Ovary (tissue), 9 donors: ENCODE results near the gene GABRG3. TPM values are rescaled to one million over a fixed set of nuclear protein-coding genes. Genes with fewer than 3 reads are reported as not detected.

Experiments
- DNase-seq, 5 donors: peaks; one replicate each; pipeline ENCODE4 v3.0.0-alpha.2; 2019 to 2020
- H3K27ac ChIP-seq, 2 donors: fragments of 200-600 bp; one replicate each; pipeline versions ENCODE4 v1.5.1 to v1.8.0; 2019 to 2022
- H3K27me3 ChIP-seq: fragments of 200-600 bp; one replicate; pipeline ENCODE4 v1.8.0; 2022
- H3K36me3 ChIP-seq: fragments of 200-600 bp; sonication (generic); one replicate; pipeline ENCODE4 v1.5.1; 2019
- H3K4me1 ChIP-seq: one replicate; pipeline ENCODE4 v1.8.1; 2013; ENCODE audit warnings: mild to moderate bottlenecking, moderate library complexity; ENCODE audit not compliant: insufficient read depth
- H3K4me3 ChIP-seq: fragments of 200-600 bp; sonication (generic); one replicate; pipeline ENCODE4 v1.5.1; 2017
- H3K9me3 ChIP-seq, 2 donors: fragments of 200-600 bp in 1 of 2; sonication (generic) in 1 of 2; one replicate each; pipeline versions ENCODE4 v1.5.1 to v1.8.1; 2013 to 2019; ENCODE audit warnings: mild to moderate bottlenecking in 1 of 2, moderate library complexity in 1 of 2
- EP300 ChIP-seq: sonication (generic); formaldehyde crosslinking; IDR thresholded peaks from one replicate; pipeline ENCODE4 v1.6.1; 2017; ENCODE audit warnings: antibody characterized with exemption
- POLR2A ChIP-seq: fragments of 450-650 bp; IDR thresholded peaks from one replicate; pipeline ENCODE4 v1.6.1; 2017; ENCODE audit warnings: antibody characterized with exemption, mild to moderate bottlenecking, moderate library complexity
- WGBS, 3 donors: extraction: QIAGEN DNeasy Blood & Tissue Kit in 1 of 3; methylation state at CpG; one replicate each; pipeline versions ENCODE4 v1.1.5 to v1.1.7; 2013 to 2017; 5-methylcytosine and 5-hydroxymethylcytosine counted together
- intact Hi-C, 4 donors: fragments of 100-400 bp; cut with DNase I; formaldehyde crosslinking; loops; one replicate each; pipeline versions ENCODE4 v1.11.0 to v1.15.1; 2022 to 2023
- polyA plus RNA-seq, 2 donors: library from polyadenylated mRNA; stranded (reverse); fragments of 200-250 nt in 1 of 2; fragments of 350-450 nt in 1 of 2; fragmentation: Illumina TruSeq in 1 of 2; extraction: RNeasy Lipid Tissue Mini Kit (QIAGEN cat#74804) in 1 of 2; gene quantifications; one replicate each; pipeline ENCODE4 v1.2.3, GENCODE V29; 2013 to 2014
- total RNA-seq, 7 donors: library from RNA; depleted of rRNA in 2 of 7; stranded (reverse); fragments of >200 nt in 2 of 7; fragmentation: NEBNext Ultra II Directional in 3 of 7; extraction: Animal tissue kit (Norgen Biotek cat#: 25700) in 3 of 7; gene quantifications; one replicate each; pipeline versions ENCODE4 v1.1.0 to v1.2.4, GENCODE V29; 2016 to 2023
- TF ChIP-seq, protein P1 (sequence below), 3 donors: fragments of 450-650 bp in 2 of 3; fragments of 200-600 bp in 1 of 3; IDR thresholded peaks; one replicate each; pipeline versions ENCODE4 v1.5.1 to v1.8.0; 2016 to 2022; ENCODE audit warnings: antibody characterized with exemption in 3 of 3, mild to moderate bottlenecking in 1 of 3
- donor health status: DM: no; HTN: no; CAD: no; lungs with moderate emphysema.
- donor health status: DM: no; HTN: no; CAD: no.
- donor health status: Bipolar disorder and iron deficiency.
- donor health status: DM: yes; HTN: yes; CAD: no.
- donor health status: DM: no; HTN: no; CAD: no.
- donor health status: DM: yes; HTN: yes; CAD: no.

GABRG3 gene
- total and polyA plus RNA-seq, 9 donors = 0.01 to 0.18 (median 0.13) TPM; not detected in 6

DNA sequence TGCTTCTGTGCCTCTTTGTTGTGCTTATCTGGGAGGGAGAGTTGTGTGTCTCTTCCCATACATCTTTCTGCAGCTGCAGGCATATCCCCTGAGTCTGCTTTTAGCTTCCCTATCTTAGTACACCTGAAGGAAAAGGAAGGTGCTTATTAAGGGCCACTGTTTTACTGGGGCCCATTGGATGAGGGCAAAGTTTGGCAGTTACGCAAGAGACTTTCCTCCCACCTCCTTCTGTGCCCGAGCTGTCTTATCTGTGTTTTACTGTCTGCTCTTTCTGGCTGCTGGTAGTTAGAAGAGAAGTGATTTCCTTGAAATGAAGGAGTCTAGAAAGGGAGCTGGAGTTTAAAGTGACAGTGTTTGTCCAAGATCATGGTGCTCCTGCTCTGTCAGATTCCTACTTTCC is 66.5 kb downstream of the GABRG3 start:
- no peak for DNase-seq
- Histone ChIP-seq H3K27ac (no peak overlapping the region), H3K4me1 (no peaks in the 10 kb centered on the region), H3K9me3 (no peaks in the 10 kb centered on the region), H3K4me3 (no peak overlapping the region), H3K27me3 (no peaks in the 10 kb centered on the region), H3K36me3 (no peaks in the 10 kb centered on the region)
- TF ChIP-seq POLR2A (no peak), EP300 (no peak)
- TF ChIP-seq, protein P1, sequence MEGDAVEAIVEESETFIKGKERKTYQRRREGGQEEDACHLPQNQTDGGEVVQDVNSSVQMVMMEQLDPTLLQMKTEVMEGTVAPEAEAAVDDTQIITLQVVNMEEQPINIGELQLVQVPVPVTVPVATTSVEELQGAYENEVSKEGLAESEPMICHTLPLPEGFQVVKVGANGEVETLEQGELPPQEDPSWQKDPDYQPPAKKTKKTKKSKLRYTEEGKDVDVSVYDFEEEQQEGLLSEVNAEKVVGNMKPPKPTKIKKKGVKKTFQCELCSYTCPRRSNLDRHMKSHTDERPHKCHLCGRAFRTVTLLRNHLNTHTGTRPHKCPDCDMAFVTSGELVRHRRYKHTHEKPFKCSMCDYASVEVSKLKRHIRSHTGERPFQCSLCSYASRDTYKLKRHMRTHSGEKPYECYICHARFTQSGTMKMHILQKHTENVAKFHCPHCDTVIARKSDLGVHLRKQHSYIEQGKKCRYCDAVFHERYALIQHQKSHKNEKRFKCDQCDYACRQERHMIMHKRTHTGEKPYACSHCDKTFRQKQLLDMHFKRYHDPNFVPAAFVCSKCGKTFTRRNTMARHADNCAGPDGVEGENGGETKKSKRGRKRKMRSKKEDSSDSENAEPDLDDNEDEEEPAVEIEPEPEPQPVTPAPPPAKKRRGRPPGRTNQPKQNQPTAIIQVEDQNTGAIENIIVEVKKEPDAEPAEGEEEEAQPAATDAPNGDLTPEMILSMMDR (IDR thresholded peaks at IDR 0.05) = no peak
- WGBS, 3 donors = 25 to 40% (median 40%) methylated on average over 2 of the region's 2 CpGs
- intact Hi-C loops = no loop called here

DNA sequence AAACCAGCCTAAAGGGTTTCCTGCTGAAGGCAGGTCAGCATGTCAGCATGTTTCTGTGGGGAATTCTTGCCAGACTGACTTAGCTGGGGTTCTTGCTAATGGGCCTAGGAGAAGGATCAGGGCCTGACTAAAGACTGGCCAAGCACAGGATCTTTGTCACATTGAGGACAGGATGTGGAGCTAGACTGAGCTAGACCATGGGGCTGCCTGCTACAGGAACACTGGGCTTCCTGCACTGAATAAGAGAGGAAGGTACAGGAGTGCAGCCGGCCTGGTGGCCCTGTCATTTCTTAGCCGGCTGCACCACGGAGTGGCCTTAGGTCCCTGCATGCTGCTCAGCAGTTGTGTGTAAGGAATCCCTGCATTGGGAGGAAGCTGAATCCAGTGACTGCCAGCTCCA is 68.2 kb downstream of the GABRG3 start:
- no peak for TF ChIP-seq EP300
- no peak for TF ChIP-seq POLR2A
- TF ChIP-seq, protein P1 (IDR thresholded peaks at IDR 0.05) = no peak
- H3K4me1 ChIP-seq = no peaks in the 10 kb centered on the region
- H3K4me3 ChIP-seq = no peak overlapping the region
- no peaks in the 10 kb centered on the region for H3K36me3 ChIP-seq
- no peaks in the 10 kb centered on the region for H3K9me3 ChIP-seq
- DNase-seq = no peak
- WGBS, 3 donors = 84 to 91% (median 90%) methylated on average over 3 of the region's 3 CpGs
- H3K27ac ChIP-seq = no peak overlapping the region
- no peaks in the 10 kb centered on the region for H3K27me3 ChIP-seq
- intact Hi-C loops = no loop called here

DNA sequence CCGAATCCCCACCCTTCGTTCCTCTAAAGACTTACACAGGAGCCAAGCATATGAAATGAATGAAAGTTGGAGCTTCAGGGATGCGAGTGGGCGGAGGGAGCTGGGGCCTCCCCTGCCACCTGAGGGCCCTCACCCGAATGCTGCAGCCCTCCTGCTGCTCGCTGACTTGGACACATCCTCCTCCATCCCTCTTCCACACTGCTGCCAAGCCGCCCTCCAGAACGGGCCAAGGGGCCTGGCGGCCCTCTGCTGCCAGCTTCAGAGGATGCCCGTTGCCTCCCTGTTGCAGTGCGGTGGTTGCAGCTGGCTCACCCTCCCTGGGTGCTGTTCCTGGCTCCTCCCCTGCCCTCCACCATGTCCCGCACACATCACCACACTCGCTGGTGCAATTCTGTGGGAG is 71.2 kb downstream of the GABRG3 start:
- TF ChIP-seq POLR2A = no peak
- TF ChIP-seq EP300 = no peak
- TF ChIP-seq, protein P1 (IDR thresholded peaks at IDR 0.05) = no peak
- WGBS, 3 donors = 81 to 91% (median 90%) methylated on average over 13 of the region's 13 CpGs
- DNase-seq = no peak
- Histone ChIP-seq H3K27me3 (no peaks in the 10 kb centered on the region), H3K27ac (no peak overlapping the region), H3K4me1 (no peaks in the 10 kb centered on the region), H3K36me3 (no peaks in the 10 kb centered on the region), H3K9me3 (no peaks in the 10 kb centered on the region), H3K4me3 (no peak overlapping the region)
- intact Hi-C loops = no loop called here

- H3K9me3 ChIP-seq = no peaks in the 10 kb centered on the region
- H3K4me1 ChIP-seq = no peaks in the 10 kb centered on the region
- no peak for DNase-seq
- no peak overlapping the region for H3K27ac ChIP-seq
- TF ChIP-seq POLR2A (no peak), EP300 (no peak)
- TF ChIP-seq, protein P1 (IDR thresholded peaks at IDR 0.05) = no peak
- no peaks in the 10 kb centered on the region for H3K36me3 ChIP-seq
- no peaks in the 10 kb centered on the region for H3K27me3 ChIP-seq
- intact Hi-C loops = no loop called here
- no peak overlapping the region for H3K4me3 ChIP-seq
- WGBS, 3 donors = 85 to 91% (median 88%) methylated on average over 6 of the region's 6 CpGs
Observed at GRCh38 chr15:27042646-27043045, 71.7 kb downstream of the GABRG3 start.
